Vagina (tissue), 2 donors: ENCODE measurements around the gene ATP7A. TPM values are rescaled to one million over a fixed set of nuclear protein-coding genes. Genes with fewer than 3 reads are reported as not detected.
A peak's percentile ranks its signal among the peaks of the same experiment; 100 is the strongest.

ENCODE experiments used
- DNase-seq, 2 donors: peaks; one replicate each; pipeline ENCODE4 v3.0.0-alpha.2; 2017; ENCODE audit errors: extremely low spot score in 2 of 2
- H3K27ac ChIP-seq: fragments of 200-600 bp; sonication (generic); one replicate; pipeline ENCODE4 v1.5.1; 2019
- H3K27me3 ChIP-seq: fragments of 200-600 bp; sonication (generic); one replicate; pipeline ENCODE4 v1.5.1; 2019
- H3K36me3 ChIP-seq, 2 donors: fragments of 200-600 bp; sonication (generic); one replicate each; pipeline ENCODE4 v1.5.1; 2017 to 2019
- H3K4me1 ChIP-seq: fragments of 200-600 bp; sonication (generic); one replicate; pipeline ENCODE4 v1.5.1; 2019
- H3K4me3 ChIP-seq, 2 donors: fragments of 200-600 bp; sonication (generic); 1 replicate in 1 of 2; 2 replicates in 1 of 2; pipeline ENCODE4 v1.5.1; 2016 to 2019
- H3K9me3 ChIP-seq: fragments of 200-600 bp; sonication (generic); one replicate; pipeline ENCODE4 v1.5.1; 2019
- CTCF ChIP-seq, 3 experiments: fragments of 450-650 bp in 2 of 3; fragments of 200-600 bp in 1 of 3; sonication (generic) in 1 of 3; IDR thresholded peaks; one replicate each; pipeline ENCODE4 v1.5.1; 2017 to 2019; ENCODE audit warnings: antibody characterized with exemption in 3 of 3, mild to moderate bottlenecking in 2 of 3, moderate library complexity in 2 of 3
- POLR2A ChIP-seq, 2 donors: fragments of 450-650 bp; IDR thresholded peaks; one replicate each; pipeline ENCODE4 v1.6.1; 2017; ENCODE audit warnings: antibody characterized with exemption in 2 of 2, mild to moderate bottlenecking in 2 of 2, moderate library complexity in 2 of 2
- POLR2AphosphoS5 ChIP-seq, 2 donors: sonication (generic); formaldehyde crosslinking; IDR thresholded peaks; one replicate each; pipeline ENCODE4 v1.9.0; 2017; ENCODE audit warnings: antibody characterized with exemption in 2 of 2, mild to moderate bottlenecking in 2 of 2, low read depth in 1 of 2; ENCODE audit not compliant: insufficient read depth in 1 of 2
- intact Hi-C: fragments of 100-400 bp; cut with DNase I; formaldehyde crosslinking; loops from one replicate; pipeline ENCODE4 v1.15.1; 2023
- total RNA-seq: library from RNA; depleted of rRNA; stranded (reverse); fragments of >200 nt; gene quantifications from one replicate; pipeline ENCODE4 v1.2.3, GENCODE V29; 2016

Gene ATP7A
- total RNA-seq, 1 donor from 2014 or later = 8.1 TPM

DNA sequence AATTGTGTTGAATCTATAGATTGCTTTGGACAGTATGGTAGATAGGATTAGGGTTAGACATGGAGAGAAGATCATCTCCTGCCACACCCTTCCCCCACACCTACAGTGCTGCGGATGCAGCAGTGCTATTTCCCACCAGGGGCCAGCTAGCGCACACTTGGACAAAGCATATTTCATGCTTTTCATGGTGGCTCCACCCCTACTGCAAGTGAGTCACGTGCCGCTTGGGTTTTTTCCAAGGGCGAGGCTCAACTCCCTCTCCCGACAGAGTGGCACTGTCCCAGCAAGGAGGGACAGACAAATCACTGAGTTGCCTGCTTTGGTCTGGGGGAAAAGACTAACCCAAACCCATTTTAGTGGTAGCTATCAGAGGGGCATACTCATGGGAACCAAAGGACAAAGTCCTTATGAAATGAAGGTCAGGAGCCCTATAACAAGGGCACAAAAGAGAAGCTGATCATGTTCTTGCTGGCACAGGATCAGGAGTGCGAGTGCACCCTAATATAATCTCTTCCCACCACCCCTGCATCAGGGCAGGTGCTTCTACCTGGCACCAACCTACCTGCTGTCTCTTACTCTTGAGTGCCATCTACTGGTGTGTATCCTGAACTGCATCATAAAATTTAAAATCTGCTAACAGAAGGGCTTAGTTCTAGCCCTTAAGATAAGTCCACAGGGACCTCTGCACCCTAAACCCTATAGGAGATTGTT lies 114.0 kb downstream of the ATP7A start:
- intact Hi-C loops = no loop called here
- no peak for DNase-seq
- H3K4me1 ChIP-seq = no peaks in the 10 kb centered on the region
- H3K4me3 ChIP-seq = no peak overlapping the region
- TF ChIP-seq POLR2AphosphoS5 (IDR thresholded peaks at IDR 0.05; ENCODE audit: insufficient read depth in 1 of 2, low read depth in 1 of 2) (no peak), CTCF (IDR thresholded peaks at IDR 0.05) (peak in 1 of 3 experiments; percentile 11), POLR2A (IDR thresholded peaks at IDR 0.05) (no peak)
- H3K27ac ChIP-seq = no peak overlapping the region
- no peaks in the 10 kb centered on the region for H3K36me3 ChIP-seq
- no peaks in the 10 kb centered on the region for H3K9me3 ChIP-seq
- H3K27me3 ChIP-seq = no peaks in the 10 kb centered on the region

DNA sequence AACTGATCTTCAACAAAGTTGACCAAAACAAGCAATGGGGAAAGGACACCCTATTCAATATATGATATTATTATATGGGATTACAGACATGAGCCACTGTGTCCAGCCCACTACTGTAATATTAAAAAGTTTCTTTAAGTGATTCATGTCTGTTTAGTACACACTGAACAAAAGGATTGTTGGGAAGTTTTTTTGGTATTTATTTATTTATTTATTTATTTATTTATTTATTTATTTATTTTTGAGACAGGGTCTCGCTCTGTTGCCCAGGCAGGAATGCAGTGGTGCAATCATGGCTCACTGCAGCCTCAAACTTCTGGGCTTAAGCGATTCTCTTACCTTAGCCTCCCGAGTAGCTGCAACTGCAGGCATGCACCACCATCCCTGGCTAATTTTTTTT lies 117.3 kb downstream of the ATP7A start:
- Histone ChIP-seq H3K4me3 (no peak overlapping the region), H3K9me3 (no peaks in the 10 kb centered on the region), H3K4me1 (no peaks in the 10 kb centered on the region), H3K27ac (no peak overlapping the region), H3K36me3 (no peaks in the 10 kb centered on the region), H3K27me3 (no peaks in the 10 kb centered on the region)
- TF ChIP-seq POLR2AphosphoS5 (IDR thresholded peaks at IDR 0.05; ENCODE audit: insufficient read depth in 1 of 2, low read depth in 1 of 2) = no peak
- intact Hi-C loops = no loop called here
- DNase-seq = no peak

DNA sequence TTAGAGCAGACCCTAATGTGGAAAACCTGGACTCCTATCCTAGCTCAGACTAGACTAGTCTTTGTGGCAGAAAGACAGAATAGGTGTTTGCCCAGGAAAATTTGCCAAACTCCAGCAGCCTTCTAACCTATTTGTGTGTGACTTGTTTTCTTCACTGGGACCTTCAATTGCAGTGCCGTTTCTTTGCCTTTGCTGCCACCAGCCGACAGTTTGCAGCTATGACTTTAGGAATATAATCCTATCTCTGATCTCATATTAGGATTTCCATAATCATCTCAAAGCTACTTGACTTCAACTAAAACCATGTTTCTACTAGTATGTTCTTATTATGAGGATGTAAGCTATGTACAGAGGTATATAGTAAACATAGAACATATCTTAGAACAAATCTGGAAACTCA lies 119.2 kb downstream of the ATP7A start:
- intact Hi-C loops = no loop called here
- Histone ChIP-seq H3K4me1 (no peaks in the 10 kb centered on the region), H3K27ac (no peak overlapping the region), H3K36me3 (no peaks in the 10 kb centered on the region), H3K27me3 (no peaks in the 10 kb centered on the region), H3K4me3 (no peak overlapping the region), H3K9me3 (no peaks in the 10 kb centered on the region)
- TF ChIP-seq CTCF (IDR thresholded peaks at IDR 0.05) (no peak), POLR2AphosphoS5 (IDR thresholded peaks at IDR 0.05; ENCODE audit: insufficient read depth in 1 of 2, low read depth in 1 of 2) (no peak), POLR2A (IDR thresholded peaks at IDR 0.05) (no peak)
- no peak for DNase-seq

GRCh38 chrX:78035061-78035460 lies 124.6 kb downstream of the ATP7A start:
- Histone ChIP-seq H3K36me3 (no peaks in the 10 kb centered on the region), H3K4me1 (no peaks in the 10 kb centered on the region), H3K27me3 (no peaks in the 10 kb centered on the region), H3K27ac (no peak overlapping the region), H3K4me3 (no peak overlapping the region), H3K9me3 (no peaks in the 10 kb centered on the region)
- no peak for DNase-seq
- intact Hi-C loops = no loop called here
- no peak for TF ChIP-seq CTCF (IDR thresholded peaks at IDR 0.05)
- no peak for TF ChIP-seq POLR2AphosphoS5 (IDR thresholded peaks at IDR 0.05; ENCODE audit: insufficient read depth in 1 of 2, low read depth in 1 of 2)
- TF ChIP-seq POLR2A (IDR thresholded peaks at IDR 0.05) = no peak

- TF ChIP-seq CTCF (IDR thresholded peaks at IDR 0.05) (no peak), POLR2AphosphoS5 (IDR thresholded peaks at IDR 0.05; ENCODE audit: insufficient read depth in 1 of 2, low read depth in 1 of 2) (no peak), POLR2A (IDR thresholded peaks at IDR 0.05) (no peak)
- Histone ChIP-seq H3K27ac (no peak overlapping the region), H3K4me1 (no peaks in the 10 kb centered on the region), H3K27me3 (no peaks in the 10 kb centered on the region), H3K9me3 (no peaks in the 10 kb centered on the region), H3K4me3 (no peak overlapping the region), H3K36me3 (no peaks in the 10 kb centered on the region)
- intact Hi-C loops = no loop called here
- DNase-seq = no peak
Measured at GRCh38 chrX:78037881-78038280, 127.4 kb downstream of the ATP7A start.
